ENCODE measurements around the gene GREM2. TPM values are rescaled to one million over a fixed set of nuclear protein-coding genes. Genes with fewer than 3 reads are reported as not detected.

GREM2 gene
- total and polyA plus RNA-seq, 2 experiments from 2014 or later, result 0.18 to 0.21 TPM

- no peaks in the 10 kb centered on the region for H3F3A ChIP-seq (replicated peaks; ENCODE audit: low read depth)
- H3K9me2 ChIP-seq (ENCODE audit: insufficient read depth), result no peaks in the 10 kb centered on the region
- no peak overlapping the region for H3K27ac Mint-ChIP-seq
- H2AFZ ChIP-seq, result no peak overlapping the region
- H3K27me3 ChIP-seq (ENCODE audit: insufficient read depth), result no peaks in the 10 kb centered on the region
- DNase-seq (ENCODE audit: low spot score), result no peak
- H3K27ac ChIP-seq (ENCODE audit: low read depth), result no peak overlapping the region
- no peaks in the 10 kb centered on the region for H3K79me2 ChIP-seq (replicated peaks; ENCODE audit: insufficient read depth)
- no peaks in the 10 kb centered on the region for H3K36me3 Mint-ChIP-seq (ENCODE audit: low read depth)
- no peak overlapping the region for H3K4me3 ChIP-seq
- H3K4me1 Mint-ChIP-seq, result no peaks in the 10 kb centered on the region
- H3K36me3 ChIP-seq (ENCODE audit: insufficient read depth), result no peaks in the 10 kb centered on the region
- no peaks in the 10 kb centered on the region for H3K4me1 ChIP-seq (ENCODE audit: insufficient read depth)
- H3K4me2 ChIP-seq, result no peak overlapping the region
- 0 out of 3 replicates have a peak, but pooled peaks cover 2% of the 10 kb centered on the region for H3K9me3 Mint-ChIP-seq
- H3K4me3 Mint-ChIP-seq, result no peak overlapping the region
- no peaks in the 10 kb centered on the region for H4K20me1 ChIP-seq (replicated peaks; ENCODE audit: insufficient read depth)
- no peak for ATAC-seq
- TF ChIP-seq ZNF462 (CRISPR knock-in tag; IDR thresholded peaks at IDR 0.05) (no peak), CREB1 (CRISPR knock-in tag; IDR thresholded peaks at IDR 0.05; ENCODE audit: low read depth) (no peak), EZH2phosphoT487 (IDR thresholded peaks at IDR 0.05; ENCODE audit: unreplicated experiment) (no peak)
- peaks cover 7% of the 10 kb centered on the region for H3K27me3 Mint-ChIP-seq (ENCODE audit: insufficient read depth, low read depth, poor library complexity)
Observed at GRCh38 chr1:240506176-240506575, 105.8 kb downstream of the GREM2 start.

DNA sequence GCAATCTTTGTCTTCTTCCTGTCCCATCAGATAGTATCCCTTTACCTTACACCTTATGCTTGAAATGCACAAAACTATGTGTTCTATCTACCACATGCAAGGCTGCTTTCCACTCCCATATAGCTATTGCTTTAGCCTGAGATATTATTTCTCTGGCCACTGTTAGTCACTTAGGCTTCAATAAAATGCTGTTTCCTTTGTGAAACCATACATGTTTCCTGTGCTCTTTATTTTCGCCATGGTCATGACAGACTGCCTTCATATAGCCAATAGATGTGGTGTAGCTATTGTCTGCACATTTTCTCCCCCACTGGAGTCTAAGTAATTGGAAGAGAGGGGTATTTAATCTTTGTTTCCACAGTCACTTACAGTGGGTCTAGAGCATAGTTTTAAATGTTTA lies 108.4 kb downstream of the GREM2 start:
- no peak for TF ChIP-seq STAT1 (IDR thresholded peaks at IDR 0.05; ENCODE audit: unreplicated experiment)
- no peak for TF ChIP-seq EZH2phosphoT487 (IDR thresholded peaks at IDR 0.05; ENCODE audit: unreplicated experiment)
- TF ChIP-seq ZNF462 (CRISPR knock-in tag; IDR thresholded peaks at IDR 0.05), result no peak
- TF ChIP-seq POLR2AphosphoS5 (IDR thresholded peaks at IDR 0.05; ENCODE audit: low read depth), result no peak
- no peak for TF ChIP-seq JUNB (IDR thresholded peaks at IDR 0.05; ENCODE audit: unreplicated experiment)
- no peak overlapping the region for H2AFZ ChIP-seq
- Mint-ChIP-seq H3K27ac (no peak overlapping the region), H3K36me3 (ENCODE audit: low read depth) (no peaks in the 10 kb centered on the region), H3K4me1 (no peaks in the 10 kb centered on the region), H3K4me3 (no peak overlapping the region), H3K9me3 (0 out of 3 replicates have a peak, but pooled peaks cover 2% of the 10 kb centered on the region), H3K27me3 (ENCODE audit: insufficient read depth, low read depth, poor library complexity) (peaks cover 2% of the 10 kb centered on the region)
- H3K79me2 ChIP-seq (replicated peaks; ENCODE audit: insufficient read depth), result no peaks in the 10 kb centered on the region
- no peaks in the 10 kb centered on the region for H4K20me1 ChIP-seq (replicated peaks; ENCODE audit: insufficient read depth)
- peaks cover 4% of the 10 kb centered on the region; the same call in 1 of the 2 replicates for H3K9me2 ChIP-seq (ENCODE audit: insufficient read depth)
- ATAC-seq (no peak), DNase-seq (ENCODE audit: low spot score) (no peak)
- no peaks in the 10 kb centered on the region for H3K27me3 ChIP-seq (ENCODE audit: insufficient read depth)
- no peaks in the 10 kb centered on the region for H3K36me3 ChIP-seq (ENCODE audit: insufficient read depth)
- H3K27ac ChIP-seq (ENCODE audit: low read depth), result no peak overlapping the region
- H3K4me1 ChIP-seq (ENCODE audit: insufficient read depth), result no peaks in the 10 kb centered on the region
- no peaks in the 10 kb centered on the region for H3F3A ChIP-seq (replicated peaks; ENCODE audit: low read depth)
- H3K4me3 ChIP-seq, result no peak overlapping the region
- H3K4me2 ChIP-seq, result no peak overlapping the region
